Keratinocyte (primary cell): Measurements from ENCODE around the gene SEC61B.

Source experiments
- EZH2 ChIP-seq: IDR thresholded peaks from one replicate; pipeline ENCODE4 v1.6.1; 2012; ENCODE audit warnings: inconsistent platforms, mild to moderate bottlenecking, low read length, moderate library complexity
- TF ChIP-seq, protein P1 (sequence below), 3 experiments: IDR thresholded peaks in 1 of 3; conservative IDR thresholded peaks in 1 of 3; optimal IDR thresholded peaks in 1 of 3; 2 replicates in 2 of 3; 3 replicates in 1 of 3; pipeline versions ENCODE3 to v1.5.1; 2011; ENCODE audit warnings: low read length in 3 of 3, mild to moderate bottlenecking in 3 of 3, moderate library complexity in 2 of 3, control low read depth in 1 of 3, inconsistent platforms in 1 of 3; ENCODE audit not compliant: insufficient read depth in 2 of 3; ENCODE audit errors: extremely low read depth in 1 of 3

DNA sequence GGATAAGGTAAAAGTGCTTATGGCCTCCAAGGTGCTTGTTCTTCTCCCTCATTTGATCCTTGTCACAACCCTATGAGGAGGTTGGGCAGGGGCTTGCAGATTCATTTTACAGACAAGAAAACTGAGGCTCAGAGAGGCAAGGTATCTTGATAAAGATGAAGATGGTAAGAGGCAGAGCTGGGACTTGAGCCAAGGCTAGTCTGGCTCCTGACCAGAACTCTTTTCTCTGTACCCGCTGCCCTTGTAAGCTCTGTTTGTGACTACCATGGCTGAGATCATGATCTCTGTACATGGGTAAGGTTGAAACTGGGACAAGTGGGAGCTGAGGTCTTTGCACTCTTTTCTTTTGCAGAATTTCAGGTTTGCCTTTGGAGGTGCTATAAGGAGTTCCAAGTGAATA is 33.6 kb downstream of the SEC61B start:
- TF ChIP-seq, protein P1, sequence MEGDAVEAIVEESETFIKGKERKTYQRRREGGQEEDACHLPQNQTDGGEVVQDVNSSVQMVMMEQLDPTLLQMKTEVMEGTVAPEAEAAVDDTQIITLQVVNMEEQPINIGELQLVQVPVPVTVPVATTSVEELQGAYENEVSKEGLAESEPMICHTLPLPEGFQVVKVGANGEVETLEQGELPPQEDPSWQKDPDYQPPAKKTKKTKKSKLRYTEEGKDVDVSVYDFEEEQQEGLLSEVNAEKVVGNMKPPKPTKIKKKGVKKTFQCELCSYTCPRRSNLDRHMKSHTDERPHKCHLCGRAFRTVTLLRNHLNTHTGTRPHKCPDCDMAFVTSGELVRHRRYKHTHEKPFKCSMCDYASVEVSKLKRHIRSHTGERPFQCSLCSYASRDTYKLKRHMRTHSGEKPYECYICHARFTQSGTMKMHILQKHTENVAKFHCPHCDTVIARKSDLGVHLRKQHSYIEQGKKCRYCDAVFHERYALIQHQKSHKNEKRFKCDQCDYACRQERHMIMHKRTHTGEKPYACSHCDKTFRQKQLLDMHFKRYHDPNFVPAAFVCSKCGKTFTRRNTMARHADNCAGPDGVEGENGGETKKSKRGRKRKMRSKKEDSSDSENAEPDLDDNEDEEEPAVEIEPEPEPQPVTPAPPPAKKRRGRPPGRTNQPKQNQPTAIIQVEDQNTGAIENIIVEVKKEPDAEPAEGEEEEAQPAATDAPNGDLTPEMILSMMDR (optimal IDR thresholded peaks at IDR 0.05 in 1 of 3, IDR thresholded peaks at IDR 0.05 in 1 of 3, conservative IDR thresholded peaks at IDR 0.05 in 1 of 3; ENCODE audit: extremely low read depth in 1 of 3, insufficient read depth in 2 of 3, low read length in 3 of 3), result no peak
- no peak for TF ChIP-seq EZH2
